22Rv1 (cell line): ENCODE measurements around the gene CBX3.
"Not testable (repeated sequence)": the region's sequence is repeated elsewhere in the genome, so short reads cannot be mapped to it uniquely, and the experiment has no call there.

Experiments
- H3K27ac ChIP-seq: fragments of 450-650 bp; 2 replicates; pipeline ENCODE4 v1.5.1; 2017
- CTCF ChIP-seq: fragments of 450-650 bp; IDR thresholded peaks from 2 replicates; pipeline ENCODE4 v1.5.1; 2017; ENCODE audit warnings: mild to moderate bottlenecking
- ZFX ChIP-seq: fragments of 450-650 bp; IDR thresholded peaks from 2 replicates; pipeline ENCODE4 v1.6.1; 2017; ENCODE audit warnings: antibody characterized with exemption, borderline replicate concordance

The CBX3 gene

GRCh38 chr7:26201247-26202018, at the start of gene CBX3:
CBX3 (plus strand) TSS chr7:26201745; CDS start chr7:26202999, 1,254 bp downstream.
- no peak for TF ChIP-seq CTCF
- TF ChIP-seq ZFX, result no peak
- H3K27ac ChIP-seq, result peak within 1 kb of the TSS; percentile 99

GRCh38 chr7:26151953-26152781, 49.4 kb upstream of the CBX3 start, which contains the start of gene NFE2L3:
NFE2L3 (plus strand) TSS chr7:26152198; CDS start chr7:26152499, 301 bp downstream.
- TF ChIP-seq CTCF (peak; percentile 27), ZFX (no peak)
- H3K27ac ChIP-seq, result peak within 1 kb of the TSS; percentile 42; the same call in 1 of the 2 replicates

- H3K27ac ChIP-seq, result not testable (repeated sequence)
Observed at GRCh38 chr7:26152782-26153240, 48.7 kb upstream of the CBX3 start.

- no peak for TF ChIP-seq CTCF
- no peak for TF ChIP-seq ZFX
- no peak overlapping the region for H3K27ac ChIP-seq
Observed at GRCh38 chr7:26153241-26153822, 48.2 kb upstream of the CBX3 start.

GRCh38 chr7:26153823-26154783, 47.4 kb upstream of the CBX3 start:
- TF ChIP-seq ZFX (no peak), CTCF (no peak)
- H3K27ac ChIP-seq, result no peak overlapping the region

- no peak overlapping the region for H3K27ac ChIP-seq
- TF ChIP-seq ZFX (no peak), CTCF (no peak)
Observed at GRCh38 chr7:26155531-26156375, 45.8 kb upstream of the CBX3 start.
